ENCODE measurements around the gene OGDH.

- TF ChIP-seq CTCF (conservative IDR thresholded peaks at IDR 0.05; ENCODE audit: low read depth, low read length) (no peak), MXI1 (IDR thresholded peaks at IDR 0.05; ENCODE audit: borderline replicate concordance, low read depth, low read length) (no peak), RAD21 (IDR thresholded peaks at IDR 0.05; ENCODE audit: low read length) (no peak), ELK1 (IDR thresholded peaks at IDR 0.05; ENCODE audit: borderline replicate concordance, low read depth, low read length) (no peak), RFX5 (IDR thresholded peaks at IDR 0.05; ENCODE audit: low read depth, low read length) (no peak), POLR2A (IDR thresholded peaks at IDR 0.05; ENCODE audit: low read depth, low read length) (no peak), CEBPB (IDR thresholded peaks at IDR 0.05; ENCODE audit: low read depth, low read length) (no peak), CHD1 (IDR thresholded peaks at IDR 0.05; ENCODE audit: low read depth, low read length) (no peak), NFE2L2 (IDR thresholded peaks at IDR 0.05; ENCODE audit: low read depth, low read length) (no peak), BHLHE40 (IDR thresholded peaks at IDR 0.05; ENCODE audit: low read depth, low read length) (no peak)
Observed at GRCh38 chr7:44622342-44623151, 16.1 kb downstream of the OGDH start.

Measured in IMR-90 (cell line).